ENCODE data around the gene ARFGEF3.

GRCh38 chr6:138291036-138291848 is 129.5 kb downstream of the ARFGEF3 start:
- TF ChIP-seq CTCF (conservative IDR thresholded peaks at IDR 0.05; ENCODE audit: low read depth in 2 of 2) (no peak), POLR2AphosphoS5 (IDR thresholded peaks at IDR 0.05; ENCODE audit: low read depth) (no peak), EZH2 (IDR thresholded peaks at IDR 0.05; ENCODE audit: low read depth, unreplicated experiment) (no peak), ETS1 (IDR thresholded peaks at IDR 0.05) (no peak), EZH2phosphoT487 (IDR thresholded peaks at IDR 0.05; ENCODE audit: unreplicated experiment) (no peak), CREB1 (CRISPR knock-in tag; IDR thresholded peaks at IDR 0.05; ENCODE audit: low read depth) (no peak), JUNB (IDR thresholded peaks at IDR 0.05; ENCODE audit: unreplicated experiment) (no peak), REST (IDR thresholded peaks at IDR 0.05; ENCODE audit: unreplicated experiment) (no peak), NANOG (IDR thresholded peaks at IDR 0.05; ENCODE audit: borderline replicate concordance) (no peak), ZNF462 (CRISPR knock-in tag; IDR thresholded peaks at IDR 0.05) (no peak)
